HepG2 (cell line): ENCODE results near the gene EVC. TPM values are rescaled to one million over a fixed set of nuclear protein-coding genes. Genes with fewer than 3 reads are reported as not detected.

Source experiments
- AFF4 ChIP-seq: sonication (generic); formaldehyde crosslinking; IDR thresholded peaks from 2 replicates; pipeline ENCODE4 v1.4.0; 2020; ENCODE audit warnings: missing genetic modification reagents
- BHLHE40 ChIP-seq: IDR thresholded peaks from 2 replicates; pipeline ENCODE4 v1.6.1; 2011; ENCODE audit warnings: low read length, improper control_type of control experiment
- CAMTA2 ChIP-seq: sonication (generic); formaldehyde crosslinking; IDR thresholded peaks from 2 replicates; pipeline ENCODE4 v1.4.0; 2020; ENCODE audit warnings: mild to moderate bottlenecking, missing genetic modification reagents, borderline replicate concordance
- DR1 ChIP-seq: sonication (generic); formaldehyde crosslinking; IDR thresholded peaks from 2 replicates; pipeline ENCODE4 v1.8.0; 2021; ENCODE audit warnings: mild to moderate bottlenecking, missing genetic modification reagents, inconsistent platforms
- ETV5 ChIP-seq: IDR thresholded peaks from 2 replicates; pipeline ENCODE4 v1.6.1; 2018; ENCODE audit warnings: missing biosample characterization, missing genetic modification reagents, inconsistent platforms, borderline replicate concordance
- FOXA3 ChIP-seq: IDR thresholded peaks from 2 replicates; pipeline ENCODE4 v1.6.1; 2016; ENCODE audit warnings: missing genetic modification reagents, missing compliant biosample characterization
- FOXO1 ChIP-seq: sonication (generic); formaldehyde crosslinking; IDR thresholded peaks from 2 replicates; pipeline ENCODE4 v1.4.0; 2020; ENCODE audit warnings: missing genetic modification reagents
- HBP1 ChIP-seq: IDR thresholded peaks from 2 replicates; pipeline ENCODE4 v1.6.1; 2016; ENCODE audit warnings: low read depth, control low read depth
- HNF1A ChIP-seq, 2 experiments: sonication (generic) in 1 of 2; formaldehyde crosslinking in 1 of 2; IDR thresholded peaks; 2 replicates each; pipeline versions ENCODE4 v1.4.0 to v1.6.1; 2016 to 2020; ENCODE audit warnings: borderline replicate concordance in 1 of 2, low read depth in 1 of 2, mild to moderate bottlenecking in 1 of 2, missing genetic modification reagents in 1 of 2
- KLF16 ChIP-seq, 2 experiments: sonication (generic) in 1 of 2; formaldehyde crosslinking in 1 of 2; IDR thresholded peaks; 2 replicates each; pipeline versions ENCODE4 v1.6.1 to v1.8.0; 2016 to 2023; ENCODE audit warnings: missing genetic modification reagents in 2 of 2, missing compliant biosample characterization in 1 of 2
- MED1 ChIP-seq: sonication (generic); formaldehyde crosslinking; IDR thresholded peaks from 2 replicates; pipeline ENCODE4 v1.4.0; 2020; ENCODE audit warnings: missing genetic modification reagents
- NR0B2 ChIP-seq: sonication (generic); formaldehyde crosslinking; IDR thresholded peaks from 2 replicates; pipeline ENCODE4 v1.4.0; 2020; ENCODE audit warnings: mild to moderate bottlenecking, missing genetic modification reagents
- PHB2 ChIP-seq: fragments of 450-650 bp; IDR thresholded peaks from 2 replicates; pipeline ENCODE4 v1.6.1; 2018; ENCODE audit not compliant: partially characterized antibody
- SMYD3 ChIP-seq: sonication (generic); formaldehyde crosslinking; IDR thresholded peaks from 2 replicates; pipeline ENCODE4 v1.8.1; 2023; ENCODE audit warnings: mild to moderate bottlenecking, missing genetic modification reagents
- SP140L ChIP-seq: sonication (generic); formaldehyde crosslinking; IDR thresholded peaks from 2 replicates; pipeline ENCODE4 v1.4.0; 2020; ENCODE audit warnings: missing genetic modification reagents, borderline replicate concordance
- ZNF160 ChIP-seq: sonication (generic); formaldehyde crosslinking; IDR thresholded peaks from 2 replicates; pipeline ENCODE4 v1.8.0; 2022; ENCODE audit warnings: mild to moderate bottlenecking, inconsistent platforms, missing genetic modification reagents
- ZNF20 ChIP-seq: sonication (generic); formaldehyde crosslinking; IDR thresholded peaks from 2 replicates; pipeline ENCODE4 v1.4.0; 2020; ENCODE audit warnings: mild to moderate bottlenecking, moderate library complexity, missing genetic modification reagents
- ZNF234 ChIP-seq: sonication (generic); formaldehyde crosslinking; conservative IDR thresholded peaks from 2 replicates; pipeline ENCODE4 v1.5.1; 2020; ENCODE audit warnings: mild to moderate bottlenecking, missing genetic modification reagents
- ZNF441 ChIP-seq: sonication (generic); formaldehyde crosslinking; IDR thresholded peaks from 2 replicates; pipeline ENCODE4 v1.7.0; 2021; ENCODE audit warnings: missing genetic modification reagents, borderline replicate concordance
- ZNF530 ChIP-seq: sonication (generic); formaldehyde crosslinking; IDR thresholded peaks from 2 replicates; pipeline ENCODE4 v1.5.0; 2020; ENCODE audit warnings: low read depth, mild to moderate bottlenecking, missing genetic modification reagents
- ZNF563 ChIP-seq: sonication (generic); formaldehyde crosslinking; IDR thresholded peaks from 2 replicates; pipeline ENCODE4 v1.8.0; 2022; ENCODE audit warnings: mild to moderate bottlenecking, moderate library complexity, missing genetic modification reagents
- ZSCAN30 ChIP-seq: sonication (generic); formaldehyde crosslinking; IDR thresholded peaks from 2 replicates; pipeline ENCODE4 v1.5.0; 2020; ENCODE audit warnings: mild to moderate bottlenecking, missing genetic modification reagents
- polyA plus RNA-seq, 8 experiments: library from polyadenylated mRNA; depleted of rRNA in 3 of 8; stranded (reverse) in 7 of 8; unstranded in 1 of 8; fragments of >200 nt; fragmentation: Illumina TruSeq in 4 of 8; extraction: Trizol in 4 of 8; gene quantifications; 2 replicates each; pipeline versions ENCODE4 v1.2.1 to v1.2.3, GENCODE V29; 2011 to 2016; ENCODE audit warnings: low read depth in 4 of 8, missing spikeins in 1 of 8, mixed read lengths in 1 of 8; ENCODE audit not compliant: insufficient read depth in 1 of 8
- total RNA-seq, 5 experiments: library from RNA; depleted of rRNA; stranded (reverse); fragments of >200 nt; fragmentation: Illumina TruSeq; extraction: Trizol; gene quantifications; 2 replicates each; pipeline ENCODE4 v1.2.3, GENCODE V29; 2016; ENCODE audit warnings: low read depth in 1 of 5

The EVC gene
- total and polyA plus RNA-seq, 2 of the 13 experiments (the other 11 are each of a cell fraction or from before 2014, with no cell fraction given): 3.1 to 4.9 TPM

GRCh38 chr4:5722328-5722727 lies 11.3 kb downstream of the EVC start (continued):
- no peak for TF ChIP-seq AFF4
- TF ChIP-seq ZNF234: no peak
- peak; percentile 63 for TF ChIP-seq FOXA3
- TF ChIP-seq ZNF530 (CRISPR knock-in tag): no peak
- no peak for TF ChIP-seq NR0B2 (CRISPR knock-in tag)
- TF ChIP-seq DR1 (CRISPR knock-in tag): no peak
- no peak for TF ChIP-seq BHLHE40
- peak; percentile 32; the same call in 1 of the 2 replicates for TF ChIP-seq FOXO1 (CRISPR knock-in tag)
- no peak for TF ChIP-seq ZSCAN30
- no peak for TF ChIP-seq SP140L (CRISPR knock-in tag)
- no peak for TF ChIP-seq ZNF160 (CRISPR knock-in tag)
- TF ChIP-seq ZNF563 (CRISPR knock-in tag): no peak
- TF ChIP-seq ZNF441 (CRISPR knock-in tag): no peak
- no peak for TF ChIP-seq SMYD3 (CRISPR knock-in tag)
- peak; percentile 78 for TF ChIP-seq HNF1A (IDR thresholded peaks at IDR 0.05; ENCODE audit: low read depth)
- TF ChIP-seq HNF1A (CRISPR knock-in tag; IDR thresholded peaks at IDR 0.05; ENCODE audit: borderline replicate concordance): peak; percentile 87
- TF ChIP-seq CAMTA2 (CRISPR knock-in tag): no peak
- 0 out of 2 replicates have a peak, but pooled peaks have one; percentile 21 for TF ChIP-seq MED1 (CRISPR knock-in tag)
- TF ChIP-seq PHB2: no peak
- no peak for TF ChIP-seq ZNF20
- no peak for TF ChIP-seq HBP1 (CRISPR knock-in tag)
- TF ChIP-seq KLF16 (CRISPR knock-in tag; IDR thresholded peaks at IDR 0.05): 0 out of 4 replicates have a peak, but pooled peaks of 1 of the 2 experiments have one; percentile 51
- TF ChIP-seq ETV5 (CRISPR knock-in tag): peak; percentile 35; the same call in 1 of the 2 replicates
